Measurements from ENCODE around the gene NOXO1.

GRCh38 chr16:2022723-2023091 is 41.4 kb upstream of the NOXO1 start:
- TF ChIP-seq, protein P1, sequence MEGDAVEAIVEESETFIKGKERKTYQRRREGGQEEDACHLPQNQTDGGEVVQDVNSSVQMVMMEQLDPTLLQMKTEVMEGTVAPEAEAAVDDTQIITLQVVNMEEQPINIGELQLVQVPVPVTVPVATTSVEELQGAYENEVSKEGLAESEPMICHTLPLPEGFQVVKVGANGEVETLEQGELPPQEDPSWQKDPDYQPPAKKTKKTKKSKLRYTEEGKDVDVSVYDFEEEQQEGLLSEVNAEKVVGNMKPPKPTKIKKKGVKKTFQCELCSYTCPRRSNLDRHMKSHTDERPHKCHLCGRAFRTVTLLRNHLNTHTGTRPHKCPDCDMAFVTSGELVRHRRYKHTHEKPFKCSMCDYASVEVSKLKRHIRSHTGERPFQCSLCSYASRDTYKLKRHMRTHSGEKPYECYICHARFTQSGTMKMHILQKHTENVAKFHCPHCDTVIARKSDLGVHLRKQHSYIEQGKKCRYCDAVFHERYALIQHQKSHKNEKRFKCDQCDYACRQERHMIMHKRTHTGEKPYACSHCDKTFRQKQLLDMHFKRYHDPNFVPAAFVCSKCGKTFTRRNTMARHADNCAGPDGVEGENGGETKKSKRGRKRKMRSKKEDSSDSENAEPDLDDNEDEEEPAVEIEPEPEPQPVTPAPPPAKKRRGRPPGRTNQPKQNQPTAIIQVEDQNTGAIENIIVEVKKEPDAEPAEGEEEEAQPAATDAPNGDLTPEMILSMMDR (IDR thresholded peaks at IDR 0.05; ENCODE audit: low read depth, low read length, missing input control) = no peak
- TF ChIP-seq ZBTB33 (IDR thresholded peaks at IDR 0.05) (no peak), RAD21 (IDR thresholded peaks at IDR 0.05) (no peak)
- TF ChIP-seq, protein P2, sequence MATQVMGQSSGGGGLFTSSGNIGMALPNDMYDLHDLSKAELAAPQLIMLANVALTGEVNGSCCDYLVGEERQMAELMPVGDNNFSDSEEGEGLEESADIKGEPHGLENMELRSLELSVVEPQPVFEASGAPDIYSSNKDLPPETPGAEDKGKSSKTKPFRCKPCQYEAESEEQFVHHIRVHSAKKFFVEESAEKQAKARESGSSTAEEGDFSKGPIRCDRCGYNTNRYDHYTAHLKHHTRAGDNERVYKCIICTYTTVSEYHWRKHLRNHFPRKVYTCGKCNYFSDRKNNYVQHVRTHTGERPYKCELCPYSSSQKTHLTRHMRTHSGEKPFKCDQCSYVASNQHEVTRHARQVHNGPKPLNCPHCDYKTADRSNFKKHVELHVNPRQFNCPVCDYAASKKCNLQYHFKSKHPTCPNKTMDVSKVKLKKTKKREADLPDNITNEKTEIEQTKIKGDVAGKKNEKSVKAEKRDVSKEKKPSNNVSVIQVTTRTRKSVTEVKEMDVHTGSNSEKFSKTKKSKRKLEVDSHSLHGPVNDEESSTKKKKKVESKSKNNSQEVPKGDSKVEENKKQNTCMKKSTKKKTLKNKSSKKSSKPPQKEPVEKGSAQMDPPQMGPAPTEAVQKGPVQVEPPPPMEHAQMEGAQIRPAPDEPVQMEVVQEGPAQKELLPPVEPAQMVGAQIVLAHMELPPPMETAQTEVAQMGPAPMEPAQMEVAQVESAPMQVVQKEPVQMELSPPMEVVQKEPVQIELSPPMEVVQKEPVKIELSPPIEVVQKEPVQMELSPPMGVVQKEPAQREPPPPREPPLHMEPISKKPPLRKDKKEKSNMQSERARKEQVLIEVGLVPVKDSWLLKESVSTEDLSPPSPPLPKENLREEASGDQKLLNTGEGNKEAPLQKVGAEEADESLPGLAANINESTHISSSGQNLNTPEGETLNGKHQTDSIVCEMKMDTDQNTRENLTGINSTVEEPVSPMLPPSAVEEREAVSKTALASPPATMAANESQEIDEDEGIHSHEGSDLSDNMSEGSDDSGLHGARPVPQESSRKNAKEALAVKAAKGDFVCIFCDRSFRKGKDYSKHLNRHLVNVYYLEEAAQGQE (IDR thresholded peaks at IDR 0.05) = no peak
- TF ChIP-seq, protein P3, sequence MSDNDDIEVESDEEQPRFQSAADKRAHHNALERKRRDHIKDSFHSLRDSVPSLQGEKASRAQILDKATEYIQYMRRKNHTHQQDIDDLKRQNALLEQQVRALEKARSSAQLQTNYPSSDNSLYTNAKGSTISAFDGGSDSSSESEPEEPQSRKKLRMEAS (IDR thresholded peaks at IDR 0.05) = no peak

Measured in liver (tissue), 3 donors.